Esophagus muscularis mucosa (tissue), 4 donors: ENCODE measurements around the gene TEX53. TPM values are rescaled to one million over a fixed set of nuclear protein-coding genes. Genes with fewer than 3 reads are reported as not detected.

Experiments used
- DNase-seq: peaks from one replicate; pipeline ENCODE4 v3.0.0-alpha.2; 2017; ENCODE audit errors: extremely low spot score
- H3K27ac ChIP-seq, 4 donors: fragments of 200-600 bp; sonication (generic); replicated peaks in 1 of 4; 1 replicate in 3 of 4; 2 replicates in 1 of 4; pipeline ENCODE4 v1.5.1; 2016 to 2019; ENCODE audit warnings: mild to moderate bottlenecking in 1 of 4
- H3K27me3 ChIP-seq, 4 donors: fragments of 200-600 bp; sonication (generic); one replicate each; pipeline versions ENCODE4 v1.5.1 to v1.6.0; 2016 to 2019
- H3K36me3 ChIP-seq, 4 donors: fragments of 200-600 bp; sonication (generic); one replicate each; pipeline ENCODE4 v1.5.1; 2016 to 2019
- H3K4me1 ChIP-seq, 4 donors: fragments of 200-600 bp; sonication (generic); one replicate each; pipeline ENCODE4 v1.5.1; 2016 to 2019
- H3K4me3 ChIP-seq, 4 donors: fragments of 200-600 bp; sonication (generic); 1 replicate in 2 of 4; 2 replicates in 2 of 4; pipeline ENCODE4 v1.5.1; 2016 to 2019; ENCODE audit warnings: mild to moderate bottlenecking in 4 of 4, moderate library complexity in 1 of 4
- H3K9me3 ChIP-seq, 4 donors: fragments of 200-600 bp; sonication (generic); 1 replicate in 3 of 4; 2 replicates in 1 of 4; pipeline ENCODE4 v1.5.1; 2016 to 2019
- EP300 ChIP-seq: sonication (generic); formaldehyde crosslinking; IDR thresholded peaks from one replicate; pipeline ENCODE4 v1.6.1; 2017; ENCODE audit warnings: antibody characterized with exemption
- POLR2A ChIP-seq: fragments of 450-650 bp; IDR thresholded peaks from one replicate; pipeline ENCODE4 v1.6.1; 2017; ENCODE audit warnings: antibody characterized with exemption, moderate library complexity, mild to moderate bottlenecking, low read depth
- POLR2AphosphoS5 ChIP-seq, 2 donors: sonication (generic); formaldehyde crosslinking; IDR thresholded peaks; one replicate each; pipeline ENCODE4 v1.6.1; 2017; ENCODE audit warnings: antibody characterized with exemption in 2 of 2
- WGBS: methylation state at CpG from one replicate; pipeline ENCODE4 v1.1.5; 2018; 5-methylcytosine and 5-hydroxymethylcytosine counted together
- intact Hi-C: fragments of 100-400 bp; cut with DNase I; formaldehyde crosslinking; loops from one replicate; pipeline ENCODE4 v1.15.1; 2023
- total RNA-seq, 4 donors: library from RNA; depleted of rRNA; stranded (reverse); fragments of >200 nt; gene quantifications; one replicate each; pipeline versions ENCODE4 v1.1.0 to v1.2.1, GENCODE V29; 2016
- TF ChIP-seq, protein P1 (sequence below), 3 experiments: fragments of 200-600 bp in 2 of 3; fragments of 450-650 bp in 1 of 3; sonication (generic) in 2 of 3; IDR thresholded peaks; one replicate each; pipeline ENCODE4 v1.5.1; 2017 to 2019; ENCODE audit warnings: antibody characterized with exemption in 3 of 3, mild to moderate bottlenecking in 2 of 3, moderate library complexity in 1 of 3

Gene TEX53
- total RNA-seq, 4 donors from 2014 or later: not detected

DNA sequence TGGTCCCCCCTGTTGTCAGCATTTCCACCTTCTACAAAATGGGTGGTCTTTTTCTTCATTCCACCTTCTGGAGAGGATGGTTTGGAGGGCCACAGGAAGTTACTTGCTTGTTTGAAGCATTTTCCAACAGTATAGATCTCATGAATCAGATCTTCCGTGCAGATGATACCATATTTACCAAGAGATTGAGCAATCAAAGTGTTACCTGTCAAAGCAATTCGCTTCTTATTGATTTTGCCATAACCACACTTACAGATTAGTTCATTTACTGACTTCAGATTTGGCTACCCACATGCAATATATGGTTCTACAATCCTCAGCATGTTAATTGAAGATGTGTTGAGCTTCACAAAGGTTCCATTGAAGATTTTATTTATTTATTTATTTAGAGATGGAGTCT lies 38.3 kb upstream of the TEX53 start:
- Histone ChIP-seq H3K4me1 (no peaks in the 10 kb centered on the region), H3K36me3 (no peaks in the 10 kb centered on the region), H3K4me3 (no peak overlapping the region), H3K27ac (no peak overlapping the region), H3K9me3 (no peaks in the 10 kb centered on the region), H3K27me3 (no peaks in the 10 kb centered on the region)
- no peak for TF ChIP-seq EP300
- no peak for TF ChIP-seq POLR2A
- TF ChIP-seq POLR2AphosphoS5 (IDR thresholded peaks at IDR 0.05): no peak
- TF ChIP-seq, protein P1, sequence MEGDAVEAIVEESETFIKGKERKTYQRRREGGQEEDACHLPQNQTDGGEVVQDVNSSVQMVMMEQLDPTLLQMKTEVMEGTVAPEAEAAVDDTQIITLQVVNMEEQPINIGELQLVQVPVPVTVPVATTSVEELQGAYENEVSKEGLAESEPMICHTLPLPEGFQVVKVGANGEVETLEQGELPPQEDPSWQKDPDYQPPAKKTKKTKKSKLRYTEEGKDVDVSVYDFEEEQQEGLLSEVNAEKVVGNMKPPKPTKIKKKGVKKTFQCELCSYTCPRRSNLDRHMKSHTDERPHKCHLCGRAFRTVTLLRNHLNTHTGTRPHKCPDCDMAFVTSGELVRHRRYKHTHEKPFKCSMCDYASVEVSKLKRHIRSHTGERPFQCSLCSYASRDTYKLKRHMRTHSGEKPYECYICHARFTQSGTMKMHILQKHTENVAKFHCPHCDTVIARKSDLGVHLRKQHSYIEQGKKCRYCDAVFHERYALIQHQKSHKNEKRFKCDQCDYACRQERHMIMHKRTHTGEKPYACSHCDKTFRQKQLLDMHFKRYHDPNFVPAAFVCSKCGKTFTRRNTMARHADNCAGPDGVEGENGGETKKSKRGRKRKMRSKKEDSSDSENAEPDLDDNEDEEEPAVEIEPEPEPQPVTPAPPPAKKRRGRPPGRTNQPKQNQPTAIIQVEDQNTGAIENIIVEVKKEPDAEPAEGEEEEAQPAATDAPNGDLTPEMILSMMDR (IDR thresholded peaks at IDR 0.05): no peak
- DNase-seq: no peak
- intact Hi-C loops: no loop called here
- 79% methylated on average over 2 of the region's 2 CpGs for WGBS

GRCh38 chr9:114694719-114695269 lies 37.2 kb upstream of the TEX53 start:
- intact Hi-C loops: no loop called here
- Histone ChIP-seq H3K36me3 (no peaks in the 10 kb centered on the region), H3K9me3 (no peaks in the 10 kb centered on the region), H3K4me1 (no peaks in the 10 kb centered on the region), H3K4me3 (no peak overlapping the region), H3K27ac (no peak overlapping the region), H3K27me3 (no peaks in the 10 kb centered on the region)
- TF ChIP-seq, protein P1 (IDR thresholded peaks at IDR 0.05): no peak
- TF ChIP-seq EP300: no peak
- 87% methylated on average over 6 of the region's 6 CpGs for WGBS
- DNase-seq: no peak

- Histone ChIP-seq H3K4me1 (no peaks in the 10 kb centered on the region), H3K36me3 (no peaks in the 10 kb centered on the region), H3K27ac (no peak overlapping the region), H3K4me3 (no peak overlapping the region), H3K27me3 (no peaks in the 10 kb centered on the region), H3K9me3 (no peaks in the 10 kb centered on the region)
- intact Hi-C loops: no loop called here
- TF ChIP-seq, protein P1 (IDR thresholded peaks at IDR 0.05): no peak
- no peak for TF ChIP-seq POLR2AphosphoS5 (IDR thresholded peaks at IDR 0.05)
- TF ChIP-seq POLR2A: no peak
- TF ChIP-seq EP300: no peak
- 77% methylated on average over 2 of the region's 2 CpGs for WGBS
- no peak for DNase-seq
Observed at GRCh38 chr9:114694146-114694545, 36.5 kb upstream of the TEX53 start.

DNA sequence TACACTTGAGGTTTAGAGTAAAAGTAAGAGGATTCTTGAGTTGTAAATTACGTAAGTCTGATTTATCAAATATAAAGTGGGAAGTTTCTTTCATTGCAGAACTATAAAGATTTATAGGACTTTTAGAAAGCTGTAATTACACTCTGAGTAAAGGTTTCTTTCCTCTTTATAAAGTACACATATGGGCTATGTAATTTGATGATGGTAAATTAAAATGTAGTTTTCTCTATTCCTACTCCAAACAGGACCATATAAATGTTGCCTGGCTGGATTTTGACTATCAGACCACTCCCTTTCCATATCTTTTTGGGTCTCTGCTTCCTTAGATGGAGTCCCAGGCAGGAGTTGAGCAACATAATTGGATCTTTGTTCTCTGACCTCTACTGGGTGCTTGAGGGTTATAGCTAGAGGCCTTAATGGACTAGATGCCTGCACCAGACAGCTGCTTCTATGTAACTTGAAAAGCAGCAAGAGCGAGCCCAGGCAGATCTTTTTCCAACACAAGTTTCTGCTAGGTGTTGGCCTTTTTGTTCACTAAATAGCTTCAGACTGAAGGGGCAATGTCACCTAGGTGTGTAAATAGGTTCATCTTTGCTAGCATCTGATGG lies 35.7 kb upstream of the TEX53 start:
- H3K4me1 ChIP-seq: no peaks in the 10 kb centered on the region
- no peak overlapping the region for H3K27ac ChIP-seq
- no peaks in the 10 kb centered on the region for H3K36me3 ChIP-seq
- WGBS: 90% methylated on average over 2 of the region's 2 CpGs
- H3K27me3 ChIP-seq: no peaks in the 10 kb centered on the region
- no peaks in the 10 kb centered on the region for H3K9me3 ChIP-seq
- intact Hi-C loops: no loop called here
- no peak for TF ChIP-seq POLR2A
- TF ChIP-seq, protein P1 (IDR thresholded peaks at IDR 0.05): no peak
- TF ChIP-seq POLR2AphosphoS5 (IDR thresholded peaks at IDR 0.05): no peak
- TF ChIP-seq EP300: no peak
- no peak for DNase-seq
- no peak overlapping the region for H3K4me3 ChIP-seq

DNA sequence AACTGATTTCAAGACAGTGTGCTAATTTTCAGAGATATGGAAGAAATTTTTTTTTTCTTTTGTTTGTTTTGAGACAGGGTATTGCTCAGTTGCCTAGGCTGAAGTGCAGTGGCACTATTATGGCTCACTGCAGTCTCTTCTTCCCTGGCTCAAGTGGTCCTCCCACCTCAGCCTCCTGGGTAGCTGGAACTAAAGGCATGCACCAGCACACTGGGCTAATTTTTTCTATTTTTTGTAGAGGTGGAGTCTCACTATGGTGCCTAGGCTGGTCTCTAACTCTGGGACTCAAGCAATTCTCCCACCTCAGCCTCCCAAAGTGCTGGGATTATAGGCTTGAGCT lies 34.3 kb upstream of the TEX53 start:
- no peak overlapping the region for H3K4me3 ChIP-seq
- H3K27ac ChIP-seq: no peak overlapping the region
- no peaks in the 10 kb centered on the region for H3K4me1 ChIP-seq
- no peak for DNase-seq
- TF ChIP-seq POLR2A (no peak), EP300 (no peak), POLR2AphosphoS5 (IDR thresholded peaks at IDR 0.05) (no peak)
- TF ChIP-seq, protein P1 (IDR thresholded peaks at IDR 0.05): no peak
- intact Hi-C loops: no loop called here
- H3K27me3 ChIP-seq: no peaks in the 10 kb centered on the region
- no peaks in the 10 kb centered on the region for H3K9me3 ChIP-seq
- H3K36me3 ChIP-seq: no peaks in the 10 kb centered on the region
